Measurements from ENCODE around the gene TMEM176A.
"Not testable (repeated sequence)": the region's sequence is repeated elsewhere in the genome, so short reads cannot be mapped to it uniquely, and the experiment has no call there.

Gene TMEM176A

GRCh38 chr7:150788474-150789269 is 11.9 kb upstream of the TMEM176A start:
- DNase-seq, result no peak

GRCh38 chr7:150790416-150791075 is 10.0 kb upstream of the TMEM176A start:
- DNase-seq, result no peak

GRCh38 chr7:150791304-150791703 is 9.3 kb upstream of the TMEM176A start:
- DNase-seq, result no peak

- no peak for DNase-seq
Measured at GRCh38 chr7:150791746-150792452, 8.7 kb upstream of the TMEM176A start.

GRCh38 chr7:150793569-150794238 is 6.9 kb upstream of the TMEM176A start:
- DNase-seq, result no peak

- DNase-seq, result no peak
Measured at GRCh38 chr7:150797661-150798060, 2.9 kb upstream of the TMEM176A start.

- no peak for DNase-seq
Measured at GRCh38 chr7:150799156-150799555, 1.4 kb upstream of the TMEM176A start.

- DNase-seq, result no peak
Measured at GRCh38 chr7:150799741-150800580, 608 bp upstream of the TMEM176A start, which contains the start of gene TMEM176B. TMEM176B (minus strand) TSS chr7:150800364; CDS start chr7:150796569, 3,795 bp downstream.

GRCh38 chr7:150801242-150801945 is 825 bp downstream of the TMEM176A start:
- no peak for DNase-seq

- DNase-seq, result no peak
Measured at GRCh38 chr7:150801946-150802771, 1.6 kb downstream of the TMEM176A start.

- DNase-seq, result no peak
Measured at GRCh38 chr7:150803161-150803860, 2.7 kb downstream of the TMEM176A start.

- DNase-seq, result no peak
Measured at GRCh38 chr7:150804802-150805201, 4.2 kb downstream of the TMEM176A start.

GRCh38 chr7:150805864-150806263 is 5.3 kb downstream of the TMEM176A start:
- DNase-seq, result no peak

- no peak for DNase-seq
Measured at GRCh38 chr7:150806454-150806853, 5.9 kb downstream of the TMEM176A start.

GRCh38 chr7:150806863-150807262 is 6.3 kb downstream of the TMEM176A start:
- DNase-seq, result no peak

- DNase-seq, result not testable (repeated sequence)
Measured at GRCh38 chr7:150807616-150808438, 7.3 kb downstream of the TMEM176A start.

- no peak for DNase-seq
Measured at GRCh38 chr7:150814328-150815001, 13.9 kb downstream of the TMEM176A start.

GRCh38 chr7:150818971-150819370 is 18.4 kb downstream of the TMEM176A start:
- no peak for DNase-seq
